Heart left ventricle (tissue), 13 donors: ENCODE data around the gene GCH1.

Experiments
- CTCF ChIP-seq, 12 donors: fragments of 200-600 bp; sonication (generic) in 4 of 12; IDR thresholded peaks; one replicate each; pipeline versions ENCODE4 v1.5.0 to v1.8.0; 2018 to 2022; ENCODE audit warnings: antibody characterized with exemption in 12 of 12, mild to moderate bottlenecking in 5 of 12
- POLR2A ChIP-seq, 2 donors: fragments of 450-650 bp; IDR thresholded peaks; one replicate each; pipeline ENCODE4 v1.6.1; 2017; ENCODE audit warnings: antibody characterized with exemption in 2 of 2, mild to moderate bottlenecking in 2 of 2, moderate library complexity in 2 of 2
- donor health status: ischemic (EF 13 %, LVEDD 7.1; RV severe dilation, severe dysfunction).
- donor health status: DM: no; HTN: yes; CAD: no.
- donor health status: DM: no; HTN: no; CAD: no.
- donor health status: ischemic (EF 25% LVEDD 6.9; RV normal size, moderate dysfunction).
- donor health status: ischemic (EF 25% LVEDD 5.7; RV mildly dilated, moderate dysfunction).
- donor health status: ischemic (EF 35%, LVEDD 5.7; RV mildly dilated, moderate dysfunction).
- donor health status: nonischemic (EF 11% LVEDD 7.7; RV severe dilation, severe dysfunction).
- donor health status: DM: yes; HTN: yes; CAD: no.
- donor health status: PGD.
- donor health status: ischemic (EF 29% LVEDD 5.4; RV normal size, mild dysfunction).
- donor health status: nonischemic (EF 23%, LVEDD 6.1; RV moderate dilation, normal function).

GRCh38 chr14:54792288-54792687, 110.3 kb downstream of the GCH1 start:
- TF ChIP-seq CTCF (IDR thresholded peaks at IDR 0.05) (no peak), POLR2A (IDR thresholded peaks at IDR 0.05) (no peak)
